Measurements from ENCODE around the gene LDB2.
"Not testable (repeated sequence)": the region's sequence is repeated elsewhere in the genome, so short reads cannot be mapped to it uniquely, and the experiment has no call there.

The LDB2 gene

GRCh38 chr4:16660656-16661055, 237.8 kb downstream of the LDB2 start:
- ATAC-seq (no peak), DNase-seq (no peak)
- no peaks in the 10 kb centered on the region for H3K4me1 Mint-ChIP-seq
- no peaks in the 10 kb centered on the region for H3K36me3 Mint-ChIP-seq (ENCODE audit: low read depth)
- no peaks in the 10 kb centered on the region for H3K27me3 Mint-ChIP-seq
- no peak overlapping the region for H3K4me3 Mint-ChIP-seq
- H3K27ac Mint-ChIP-seq = no peak overlapping the region
- H3K9me3 Mint-ChIP-seq = peaks cover 3% of the 10 kb centered on the region

GRCh38 chr4:16659694-16660093, 238.8 kb downstream of the LDB2 start:
- no peaks in the 10 kb centered on the region for H3K27me3 Mint-ChIP-seq
- H3K36me3 Mint-ChIP-seq (ENCODE audit: low read depth) = no peaks in the 10 kb centered on the region
- peaks cover 3% of the 10 kb centered on the region for H3K9me3 Mint-ChIP-seq
- ATAC-seq = no peak
- H3K4me1 Mint-ChIP-seq = no peaks in the 10 kb centered on the region
- no peak overlapping the region for H3K27ac Mint-ChIP-seq
- DNase-seq = no peak
- no peak overlapping the region for H3K4me3 Mint-ChIP-seq

GRCh38 chr4:16659079-16659478, 239.4 kb downstream of the LDB2 start:
- ATAC-seq = no peak
- no peak overlapping the region for H3K4me3 Mint-ChIP-seq
- DNase-seq = no peak
- no peaks in the 10 kb centered on the region for H3K4me1 Mint-ChIP-seq
- no peaks in the 10 kb centered on the region for H3K27me3 Mint-ChIP-seq
- H3K27ac Mint-ChIP-seq = no peak overlapping the region
- H3K36me3 Mint-ChIP-seq (ENCODE audit: low read depth) = no peaks in the 10 kb centered on the region
- no peaks in the 10 kb centered on the region for H3K9me3 Mint-ChIP-seq

- no peak overlapping the region for H3K4me3 Mint-ChIP-seq
- DNase-seq (no peak), ATAC-seq (no peak)
- no peaks in the 10 kb centered on the region for H3K4me1 Mint-ChIP-seq
- H3K27ac Mint-ChIP-seq = no peak overlapping the region
- no peaks in the 10 kb centered on the region for H3K9me3 Mint-ChIP-seq
- H3K36me3 Mint-ChIP-seq (ENCODE audit: low read depth) = no peaks in the 10 kb centered on the region
- H3K27me3 Mint-ChIP-seq = no peaks in the 10 kb centered on the region
These were observed 240.3 kb downstream of the LDB2 start for GRCh38 chr4:16658183-16658582.

- ATAC-seq = no peak
- no peak overlapping the region for H3K4me3 Mint-ChIP-seq
- no peak for DNase-seq
- no peaks in the 10 kb centered on the region for H3K36me3 Mint-ChIP-seq (ENCODE audit: low read depth)
- H3K27ac Mint-ChIP-seq = no peak overlapping the region
- H3K4me1 Mint-ChIP-seq = no peaks in the 10 kb centered on the region
- H3K27me3 Mint-ChIP-seq = no peaks in the 10 kb centered on the region
- H3K9me3 Mint-ChIP-seq = no peaks in the 10 kb centered on the region
These were observed 243.3 kb downstream of the LDB2 start for GRCh38 chr4:16655111-16655510.

- H3K4me1 Mint-ChIP-seq = no peaks in the 10 kb centered on the region
- H3K27me3 Mint-ChIP-seq = no peaks in the 10 kb centered on the region
- no peak overlapping the region for H3K4me3 Mint-ChIP-seq
- no peak overlapping the region for H3K27ac Mint-ChIP-seq
- H3K36me3 Mint-ChIP-seq (ENCODE audit: low read depth) = no peaks in the 10 kb centered on the region
- ATAC-seq (no peak), DNase-seq (no peak)
- H3K9me3 Mint-ChIP-seq = no peaks in the 10 kb centered on the region
These were observed 245.6 kb downstream of the LDB2 start for GRCh38 chr4:16652732-16653305.

GRCh38 chr4:16646459-16646858, 252.0 kb downstream of the LDB2 start:
- Mint-ChIP-seq H3K4me1 (no peaks in the 10 kb centered on the region), H3K9me3 (no peaks in the 10 kb centered on the region), H3K36me3 (ENCODE audit: low read depth) (no peaks in the 10 kb centered on the region), H3K27me3 (peaks cover 2% of the 10 kb centered on the region), H3K27ac (no peak overlapping the region), H3K4me3 (no peak overlapping the region)
- ATAC-seq = no peak
- DNase-seq = no peak

- DNase-seq (no peak), ATAC-seq (no peak)
- peaks cover 6% of the 10 kb centered on the region for H3K27me3 Mint-ChIP-seq
- H3K4me1 Mint-ChIP-seq = no peaks in the 10 kb centered on the region
- no peak overlapping the region for H3K4me3 Mint-ChIP-seq
- no peaks in the 10 kb centered on the region for H3K9me3 Mint-ChIP-seq
- H3K36me3 Mint-ChIP-seq (ENCODE audit: low read depth) = no peaks in the 10 kb centered on the region
- no peak overlapping the region for H3K27ac Mint-ChIP-seq
These were observed 254.6 kb downstream of the LDB2 start for GRCh38 chr4:16643893-16644292.

GRCh38 chr4:16642897-16643296, 255.5 kb downstream of the LDB2 start:
- Mint-ChIP-seq H3K27ac (no peak overlapping the region), H3K36me3 (ENCODE audit: low read depth) (no peaks in the 10 kb centered on the region), H3K4me3 (no peak overlapping the region), H3K27me3 (peaks cover 6% of the 10 kb centered on the region), H3K9me3 (no peaks in the 10 kb centered on the region), H3K4me1 (no peaks in the 10 kb centered on the region)
- ATAC-seq (no peak), DNase-seq (no peak)

GRCh38 chr4:16641971-16642370, 256.5 kb downstream of the LDB2 start:
- no peaks in the 10 kb centered on the region for H3K4me1 Mint-ChIP-seq
- peaks cover 6% of the 10 kb centered on the region for H3K27me3 Mint-ChIP-seq
- H3K27ac Mint-ChIP-seq = no peak overlapping the region
- H3K9me3 Mint-ChIP-seq = no peaks in the 10 kb centered on the region
- no peaks in the 10 kb centered on the region for H3K36me3 Mint-ChIP-seq (ENCODE audit: low read depth)
- no peak for ATAC-seq
- no peak for DNase-seq
- H3K4me3 Mint-ChIP-seq = no peak overlapping the region

- DNase-seq = no peak
- Mint-ChIP-seq H3K27ac (no peak overlapping the region), H3K36me3 (ENCODE audit: low read depth) (no peaks in the 10 kb centered on the region), H3K4me1 (no peaks in the 10 kb centered on the region), H3K27me3 (peaks cover 3% of the 10 kb centered on the region), H3K4me3 (no peak overlapping the region), H3K9me3 (peaks cover 7% of the 10 kb centered on the region)
- no peak for ATAC-seq
These were observed 261.4 kb downstream of the LDB2 start for GRCh38 chr4:16636912-16637630.

GRCh38 chr4:16636304-16636703, 262.1 kb downstream of the LDB2 start:
- Mint-ChIP-seq H3K4me3 (no peak overlapping the region), H3K36me3 (ENCODE audit: low read depth) (no peaks in the 10 kb centered on the region), H3K4me1 (no peaks in the 10 kb centered on the region), H3K9me3 (peaks cover 7% of the 10 kb centered on the region), H3K27me3 (peaks cover 3% of the 10 kb centered on the region), H3K27ac (no peak overlapping the region)
- ATAC-seq (no peak), DNase-seq (no peak)

- not testable (repeated sequence) for H3K27me3 Mint-ChIP-seq; H3K4me1 Mint-ChIP-seq; H3K4me3 Mint-ChIP-seq; H3K9me3 Mint-ChIP-seq; ATAC-seq; H3K27ac Mint-ChIP-seq; H3K36me3 Mint-ChIP-seq (ENCODE audit: low read depth); DNase-seq
These were observed 269.2 kb downstream of the LDB2 start for GRCh38 chr4:16629274-16629673.

GRCh38 chr4:16628835-16629234, 269.6 kb downstream of the LDB2 start:
- H3K27me3 Mint-ChIP-seq; H3K4me1 Mint-ChIP-seq; H3K4me3 Mint-ChIP-seq; H3K9me3 Mint-ChIP-seq; DNase-seq; H3K36me3 Mint-ChIP-seq (ENCODE audit: low read depth); H3K27ac Mint-ChIP-seq; ATAC-seq: not testable (repeated sequence)

- ATAC-seq (no peak), DNase-seq (no peak)
These were observed 270.4 kb downstream of the LDB2 start for GRCh38 chr4:16627999-16628398.

GRCh38 chr4:16626945-16627344, 271.5 kb downstream of the LDB2 start:
- no peaks in the 10 kb centered on the region for H3K4me1 Mint-ChIP-seq
- no peak for DNase-seq
- no peaks in the 10 kb centered on the region for H3K9me3 Mint-ChIP-seq
- no peak overlapping the region for H3K4me3 Mint-ChIP-seq
- no peak for ATAC-seq
- no peaks in the 10 kb centered on the region for H3K27me3 Mint-ChIP-seq
- H3K27ac Mint-ChIP-seq = no peak overlapping the region
- no peaks in the 10 kb centered on the region for H3K36me3 Mint-ChIP-seq (ENCODE audit: low read depth)

More at GRCh38 chr4:16627999-16628398, 270.4 kb downstream of the LDB2 start:
- Mint-ChIP-seq H3K27me3 (no peaks in the 10 kb centered on the region), H3K4me1 (no peaks in the 10 kb centered on the region), H3K4me3 (no peak overlapping the region), H3K9me3 (no peaks in the 10 kb centered on the region), H3K36me3 (ENCODE audit: low read depth) (no peaks in the 10 kb centered on the region), H3K27ac (no peak overlapping the region)
